NCI-H748 (cell line): ENCODE measurements around the gene DNAH8.
"Not testable (repeated sequence)": the region's sequence is repeated elsewhere in the genome, so short reads cannot be mapped to it uniquely, and the experiment has no call there.

ENCODE experiments used
- DNase-seq: peaks from one replicate; lab custom pipeline; 2025; ENCODE audit not compliant: unreplicated experiment; lab: John Stamatoyannopoulos, UW

Gene DNAH8

GRCh38 chr6:38792356-38792755, 77.2 kb downstream of the DNAH8 start:
- no peak for DNase-seq

GRCh38 chr6:38794682-38795081, 79.6 kb downstream of the DNAH8 start:
- DNase-seq: no peak

- DNase-seq: no peak
Observed at GRCh38 chr6:38796006-38796405, 80.9 kb downstream of the DNAH8 start.

GRCh38 chr6:38796437-38796836, 81.3 kb downstream of the DNAH8 start:
- DNase-seq: not testable (repeated sequence)

GRCh38 chr6:38796850-38797249, 81.7 kb downstream of the DNAH8 start:
- no peak for DNase-seq

GRCh38 chr6:38797391-38797790, 82.3 kb downstream of the DNAH8 start:
- no peak for DNase-seq

- DNase-seq: no peak
Observed at GRCh38 chr6:38799529-38800184, 84.5 kb downstream of the DNAH8 start.

GRCh38 chr6:38801305-38801704, 86.2 kb downstream of the DNAH8 start:
- DNase-seq: no peak

- no peak for DNase-seq
Observed at GRCh38 chr6:38802497-38802896, 87.4 kb downstream of the DNAH8 start.

GRCh38 chr6:38803129-38803528, 88.0 kb downstream of the DNAH8 start:
- DNase-seq: no peak

- DNase-seq: peak; percentile 22
Observed at GRCh38 chr6:38804358-38804757, 89.2 kb downstream of the DNAH8 start.

- no peak for DNase-seq
Observed at GRCh38 chr6:38805127-38805655, 90.1 kb downstream of the DNAH8 start.

- DNase-seq: no peak
Observed at GRCh38 chr6:38805692-38806091, 90.6 kb downstream of the DNAH8 start.

GRCh38 chr6:38806271-38806670, 91.2 kb downstream of the DNAH8 start:
- DNase-seq: peak; percentile 18

GRCh38 chr6:38806833-38807232, 91.7 kb downstream of the DNAH8 start:
- DNase-seq: no peak

- no peak for DNase-seq
Observed at GRCh38 chr6:38808039-38808438, 92.9 kb downstream of the DNAH8 start.

GRCh38 chr6:38813041-38813823, 98.1 kb downstream of the DNAH8 start:
- DNase-seq: no peak

GRCh38 chr6:38814761-38815160, 99.7 kb downstream of the DNAH8 start:
- DNase-seq: no peak

GRCh38 chr6:38815250-38815649, 100.1 kb downstream of the DNAH8 start:
- DNase-seq: peak; percentile 19

GRCh38 chr6:38818691-38819090, 103.6 kb downstream of the DNAH8 start:
- DNase-seq: no peak

GRCh38 chr6:38822963-38823362, 107.9 kb downstream of the DNAH8 start:
- DNase-seq: no peak

- DNase-seq: no peak
Observed at GRCh38 chr6:38824243-38824894, 109.3 kb downstream of the DNAH8 start.
